Kidney (tissue), 14 donors: ENCODE data around the gene SLFN12L. TPM values are rescaled to one million over a fixed set of nuclear protein-coding genes. Genes with fewer than 3 reads are reported as not detected.

Experiments used
- DNase-seq, 5 donors: peaks; one replicate each; pipeline ENCODE4 v3.0.0-alpha.2; 2013 to 2020
- FAIRE-seq: peaks from 2 replicates; lab custom pipeline; 2012; peaks lifted over from hg19 to GRCh38; lab: Jason Lieb, UNC
- H3K27ac ChIP-seq, 2 donors: one replicate each; pipeline ENCODE4 v1.7.0; 2013; ENCODE audit warnings: low read depth in 2 of 2, low read length in 2 of 2, inconsistent platforms in 1 of 2
- H3K27me3 ChIP-seq: one replicate; pipeline ENCODE4 v1.7.1; 2013; ENCODE audit warnings: low read length, inconsistent platforms; ENCODE audit not compliant: control insufficient read depth, insufficient read depth
- H3K36me3 ChIP-seq, 3 donors: one replicate each; pipeline versions ENCODE4 v1.7.0 to v1.7.1; 2013; ENCODE audit warnings: low read length in 3 of 3, control low read depth in 1 of 3, inconsistent platforms in 1 of 3; ENCODE audit not compliant: insufficient read depth in 3 of 3, control insufficient read depth in 2 of 3
- H3K4me1 ChIP-seq, 3 donors: one replicate each; pipeline versions ENCODE4 v1.7.0 to v1.7.1; 2013; ENCODE audit warnings: low read length in 3 of 3, inconsistent platforms in 1 of 3, low read depth in 1 of 3; ENCODE audit not compliant: control insufficient read depth in 2 of 3, insufficient read depth in 2 of 3
- H3K4me3 ChIP-seq, 3 donors: one replicate each; pipeline versions ENCODE4 v1.7.0 to v1.8.1; 2013; ENCODE audit warnings: low read length in 3 of 3, control low read depth in 1 of 3, inconsistent platforms in 1 of 3
- H3K9ac ChIP-seq, 3 donors: one replicate each; pipeline versions ENCODE4 v1.7.0 to v1.7.1; 2013; ENCODE audit warnings: low read length in 3 of 3, control low read depth in 1 of 3, inconsistent platforms in 1 of 3
- H3K9me3 ChIP-seq, 3 donors: one replicate each; pipeline versions ENCODE4 v1.7.0 to v1.7.1; 2013; ENCODE audit warnings: low read length in 3 of 3, control low read depth in 1 of 3, inconsistent platforms in 1 of 3; ENCODE audit not compliant: control insufficient read depth in 2 of 3, insufficient read depth in 1 of 3
- intact Hi-C: fragments of 100-400 bp; cut with DNase I; formaldehyde crosslinking; loops from one replicate; pipeline ENCODE4 v1.11.1; 2022
- polyA plus RNA-seq: library from polyadenylated mRNA; stranded (reverse); fragments of 350-450 nt; fragmentation: Illumina TruSeq; extraction: RNeasy Lipid Tissue Mini Kit (QIAGEN cat#74804); gene quantifications from one replicate; pipeline ENCODE4 v1.2.3, GENCODE V29; 2014; ENCODE audit warnings: low read depth, low replicate concordance; ENCODE audit not compliant: insufficient read depth
- total RNA-seq: library from RNA; stranded (reverse); fragmentation: NEBNext Ultra II Directional; extraction: Animal tissue kit (Norgen Biotek cat#: 25700); gene quantifications from one replicate; pipeline ENCODE4 v1.2.1, GENCODE V29; 2021
- TF ChIP-seq, protein P1 (sequence below): IDR thresholded peaks from 3 replicates; pipeline ENCODE4 v1.5.1; 2012; ENCODE audit warnings: mild to moderate bottlenecking, moderate library complexity, borderline replicate concordance; ENCODE audit not compliant: insufficient read depth; ENCODE audit errors: extremely low read depth
- donor health status: control.
- donor health status: control.
- donor health status: control.
- donor health status: control.
- donor health status: control.
- donor health status: DM: yes; HTN: yes; CAD: no.
- donor health status: Normal renal cell carcinoma (clear cell type).

SLFN12L gene
- total and polyA plus RNA-seq, 2 donors from 2014 or later: 0.62 to 6.2 TPM

DNA sequence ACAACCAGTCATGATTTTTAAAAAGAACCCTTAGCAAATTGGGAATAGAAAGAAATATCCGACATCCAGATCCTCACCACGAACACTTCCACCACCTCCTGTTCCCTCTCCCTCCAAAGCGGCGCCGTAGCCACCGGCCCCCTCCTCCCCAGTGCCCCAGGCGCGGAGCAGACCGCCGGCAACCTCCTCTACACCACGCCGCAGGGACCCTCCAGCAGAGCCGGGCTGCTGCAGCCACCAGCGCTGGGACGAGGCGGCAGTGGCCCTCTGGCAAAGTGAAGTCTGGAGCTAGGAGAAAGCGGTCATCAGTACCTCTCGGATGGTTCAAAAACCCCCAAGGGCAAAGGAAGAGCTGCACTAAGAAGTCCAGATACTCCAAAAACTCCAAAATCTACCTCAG, 47.5 kb downstream of the SLFN12L start:
- Histone ChIP-seq H3K4me1 (no peaks in the 10 kb centered on the region), H3K27me3 (peaks cover 83% of the 10 kb centered on the region), H3K27ac (no peak overlapping the region), H3K4me3 (no peak overlapping the region), H3K36me3 (no peaks in the 10 kb centered on the region), H3K9me3 (peaks cover 0 to 8% (median 0%) of the 10 kb centered on the region in 3 donors), H3K9ac (no peak overlapping the region)
- intact Hi-C loops: no loop called here
- FAIRE-seq: no peak
- TF ChIP-seq, protein P1, sequence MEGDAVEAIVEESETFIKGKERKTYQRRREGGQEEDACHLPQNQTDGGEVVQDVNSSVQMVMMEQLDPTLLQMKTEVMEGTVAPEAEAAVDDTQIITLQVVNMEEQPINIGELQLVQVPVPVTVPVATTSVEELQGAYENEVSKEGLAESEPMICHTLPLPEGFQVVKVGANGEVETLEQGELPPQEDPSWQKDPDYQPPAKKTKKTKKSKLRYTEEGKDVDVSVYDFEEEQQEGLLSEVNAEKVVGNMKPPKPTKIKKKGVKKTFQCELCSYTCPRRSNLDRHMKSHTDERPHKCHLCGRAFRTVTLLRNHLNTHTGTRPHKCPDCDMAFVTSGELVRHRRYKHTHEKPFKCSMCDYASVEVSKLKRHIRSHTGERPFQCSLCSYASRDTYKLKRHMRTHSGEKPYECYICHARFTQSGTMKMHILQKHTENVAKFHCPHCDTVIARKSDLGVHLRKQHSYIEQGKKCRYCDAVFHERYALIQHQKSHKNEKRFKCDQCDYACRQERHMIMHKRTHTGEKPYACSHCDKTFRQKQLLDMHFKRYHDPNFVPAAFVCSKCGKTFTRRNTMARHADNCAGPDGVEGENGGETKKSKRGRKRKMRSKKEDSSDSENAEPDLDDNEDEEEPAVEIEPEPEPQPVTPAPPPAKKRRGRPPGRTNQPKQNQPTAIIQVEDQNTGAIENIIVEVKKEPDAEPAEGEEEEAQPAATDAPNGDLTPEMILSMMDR: no peak
- no peak for DNase-seq

DNA sequence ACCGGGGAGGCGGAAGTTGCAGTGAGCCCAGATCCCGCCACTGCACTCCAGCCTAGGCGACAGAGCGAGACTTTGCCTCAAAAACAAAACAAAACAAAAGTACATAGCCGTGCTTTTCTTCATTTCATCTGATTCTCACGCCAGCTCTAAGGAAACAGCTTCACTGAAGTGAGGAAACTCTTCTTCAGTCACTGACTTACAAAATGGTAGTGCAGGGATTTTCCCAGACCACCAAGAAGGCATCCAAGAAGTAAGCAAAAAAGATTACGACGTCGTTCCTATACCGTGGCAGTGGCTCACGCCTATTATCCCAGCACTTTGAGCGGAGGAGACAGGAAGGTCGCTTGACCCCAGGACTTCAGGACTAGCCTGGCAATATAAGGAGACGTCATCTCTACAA, 48.5 kb downstream of the SLFN12L start:
- peaks cover 0 to 8% (median 0%) of the 10 kb centered on the region in 3 donors for H3K9me3 ChIP-seq
- H3K9ac ChIP-seq: no peak overlapping the region
- FAIRE-seq (no peak), DNase-seq (no peak)
- no peak overlapping the region for H3K4me3 ChIP-seq
- H3K27ac ChIP-seq: no peak overlapping the region
- H3K4me1 ChIP-seq: no peaks in the 10 kb centered on the region
- H3K27me3 ChIP-seq: peaks cover 80% of the 10 kb centered on the region
- no peaks in the 10 kb centered on the region for H3K36me3 ChIP-seq
- TF ChIP-seq, protein P1: no peak
- intact Hi-C loops: no loop called here

DNA sequence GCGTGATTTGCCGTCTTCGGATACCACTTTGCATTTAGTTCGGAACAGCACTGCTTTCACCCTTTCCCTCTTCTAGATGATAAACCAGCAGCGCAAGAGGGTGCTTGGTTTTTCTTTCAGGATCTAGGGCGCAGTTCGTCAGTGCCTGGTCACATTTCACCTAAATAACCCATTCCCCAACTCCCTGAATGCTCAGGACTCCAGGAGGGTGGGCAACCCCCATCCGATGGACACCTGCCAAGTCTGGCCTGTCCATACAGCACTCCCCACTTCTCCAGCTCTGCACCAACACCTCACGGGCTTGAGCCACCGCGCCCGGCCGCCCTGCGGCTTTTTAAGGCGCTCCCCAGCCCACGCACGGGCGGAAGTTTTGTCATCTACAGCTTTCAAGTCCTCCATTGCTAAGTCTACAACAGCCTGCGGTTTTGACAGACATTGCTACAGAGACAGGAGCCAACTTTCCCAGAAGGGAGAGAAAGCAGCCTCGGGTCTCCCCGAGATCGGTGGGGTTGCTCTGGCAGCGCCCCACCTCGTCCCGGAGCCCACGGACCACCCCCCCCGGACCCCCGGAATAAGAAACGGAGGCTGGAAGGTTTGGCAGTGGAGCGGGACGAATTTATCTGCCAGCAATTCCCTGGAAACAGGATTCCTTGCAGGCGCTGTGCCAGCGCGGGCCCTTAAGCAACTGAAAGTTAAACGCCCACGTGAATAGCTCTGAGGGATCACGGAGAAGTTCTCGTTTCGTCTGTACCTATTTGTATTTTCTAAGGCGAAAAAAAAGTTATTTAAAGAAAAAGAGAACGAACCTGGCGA, 50.4 kb downstream of the SLFN12L start:
- Histone ChIP-seq H3K9ac (no peak overlapping the region), H3K4me1 (no peaks in the 10 kb centered on the region), H3K36me3 (no peaks in the 10 kb centered on the region), H3K27me3 (peaks cover 62% of the 10 kb centered on the region), H3K9me3 (peaks cover 0 to 8% (median 0%) of the 10 kb centered on the region in 3 donors), H3K27ac (no peak overlapping the region), H3K4me3 (peak overlapping the region in 2 of 3 donors; percentile 55 to 58)
- TF ChIP-seq, protein P1: no peak
- intact Hi-C loops: no loop called here
- DNase-seq (peak in 4 of 5 donors; percentile 43 to 80 (median 76)), FAIRE-seq (no peak)
